ENCODE data around the gene TRIM9.

TRIM9 gene

DNA sequence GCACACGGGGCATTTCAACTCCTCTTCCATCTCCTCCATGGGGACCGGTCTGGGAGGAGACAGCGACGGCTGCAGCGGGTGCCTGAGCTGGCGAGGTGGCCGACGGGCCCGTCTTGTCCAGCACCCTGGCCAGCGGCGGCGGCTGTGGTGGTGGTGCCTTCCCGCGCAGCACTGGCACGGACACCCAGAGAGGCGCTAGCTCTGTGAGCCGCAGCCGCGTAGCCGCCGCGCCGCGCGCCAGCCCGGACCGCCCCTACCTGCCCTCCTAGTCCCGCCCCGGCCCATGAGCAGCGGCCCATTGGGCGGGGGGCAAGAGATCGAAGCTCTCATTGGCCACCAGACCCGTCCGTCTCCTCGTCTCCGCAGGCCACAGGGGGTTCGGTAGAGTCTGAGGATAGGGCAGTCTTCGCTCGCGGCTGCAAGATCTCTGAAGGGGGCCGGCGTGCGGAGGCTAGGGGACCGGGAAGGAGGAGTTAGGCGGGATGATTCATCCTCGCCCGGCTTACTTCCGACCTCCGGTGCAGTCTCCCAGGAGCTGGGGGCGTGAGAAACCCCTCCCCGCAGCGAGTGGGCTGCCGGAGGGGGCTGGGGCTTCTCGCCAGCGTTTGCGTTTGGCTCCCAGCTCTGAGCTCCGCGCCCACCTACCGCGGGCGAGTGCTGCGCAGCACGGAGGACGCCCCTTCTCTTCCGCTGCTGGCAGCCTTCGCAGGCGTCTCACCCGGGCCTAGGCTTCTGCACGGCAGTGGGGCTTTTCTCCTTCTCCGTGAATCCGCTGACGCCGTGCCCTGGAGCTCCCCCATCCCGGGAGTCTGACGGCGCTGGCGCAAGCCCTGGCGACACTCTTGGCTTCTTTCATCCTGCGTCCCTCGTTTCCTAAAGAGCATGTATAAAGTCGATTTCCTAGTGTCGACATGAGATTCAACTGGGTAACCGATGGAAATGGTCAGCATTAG lies at the start of gene TRIM9:
Gene TRIM9, minus strand, starts transcription at position 205 of the 953 bp plus-strand sequence. Its CDS starts 166 bp downstream, at position 39.
- TF ChIP-seq, protein P1, sequence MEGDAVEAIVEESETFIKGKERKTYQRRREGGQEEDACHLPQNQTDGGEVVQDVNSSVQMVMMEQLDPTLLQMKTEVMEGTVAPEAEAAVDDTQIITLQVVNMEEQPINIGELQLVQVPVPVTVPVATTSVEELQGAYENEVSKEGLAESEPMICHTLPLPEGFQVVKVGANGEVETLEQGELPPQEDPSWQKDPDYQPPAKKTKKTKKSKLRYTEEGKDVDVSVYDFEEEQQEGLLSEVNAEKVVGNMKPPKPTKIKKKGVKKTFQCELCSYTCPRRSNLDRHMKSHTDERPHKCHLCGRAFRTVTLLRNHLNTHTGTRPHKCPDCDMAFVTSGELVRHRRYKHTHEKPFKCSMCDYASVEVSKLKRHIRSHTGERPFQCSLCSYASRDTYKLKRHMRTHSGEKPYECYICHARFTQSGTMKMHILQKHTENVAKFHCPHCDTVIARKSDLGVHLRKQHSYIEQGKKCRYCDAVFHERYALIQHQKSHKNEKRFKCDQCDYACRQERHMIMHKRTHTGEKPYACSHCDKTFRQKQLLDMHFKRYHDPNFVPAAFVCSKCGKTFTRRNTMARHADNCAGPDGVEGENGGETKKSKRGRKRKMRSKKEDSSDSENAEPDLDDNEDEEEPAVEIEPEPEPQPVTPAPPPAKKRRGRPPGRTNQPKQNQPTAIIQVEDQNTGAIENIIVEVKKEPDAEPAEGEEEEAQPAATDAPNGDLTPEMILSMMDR (conservative IDR thresholded peaks at IDR 0.05; ENCODE audit: control insufficient read depth, insufficient read depth, low read depth, low read length), result no peak
- H3K4me3 ChIP-seq (ENCODE audit: control insufficient read depth, low read depth, low read length), result peak within 1 kb of the TSS; percentile 55

DNA sequence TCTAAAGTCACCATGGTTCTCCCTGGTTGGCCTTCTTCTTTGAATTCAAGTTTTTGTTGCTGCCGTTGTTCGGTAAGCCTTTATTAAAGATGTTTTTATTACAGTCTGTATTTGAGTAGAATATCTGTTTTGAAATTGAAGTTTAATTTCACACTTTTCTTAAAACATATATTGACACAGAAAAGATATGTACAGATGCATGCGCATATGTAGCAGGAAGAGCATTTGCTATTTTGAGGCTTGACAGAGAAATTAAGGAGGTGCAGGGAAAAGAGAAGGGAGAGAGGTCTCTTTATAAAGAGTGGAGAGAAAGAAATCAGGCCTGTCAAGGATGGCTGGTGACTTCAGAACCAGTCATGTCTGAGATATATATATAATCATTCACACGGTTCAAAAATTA lies 46.0 kb upstream of the TRIM9 start:
- no peak for DNase-seq (ENCODE audit: low read depth)
- TF ChIP-seq, protein P1 (conservative IDR thresholded peaks at IDR 0.05; ENCODE audit: control insufficient read depth, insufficient read depth, low read depth, low read length), result no peak
- H3K4me3 ChIP-seq (ENCODE audit: control insufficient read depth, low read depth, low read length), result no peak overlapping the region

More for the DNA sequence above, at the start of gene TRIM9:
- peak; percentile 94 for DNase-seq (ENCODE audit: low read depth)

DNA sequence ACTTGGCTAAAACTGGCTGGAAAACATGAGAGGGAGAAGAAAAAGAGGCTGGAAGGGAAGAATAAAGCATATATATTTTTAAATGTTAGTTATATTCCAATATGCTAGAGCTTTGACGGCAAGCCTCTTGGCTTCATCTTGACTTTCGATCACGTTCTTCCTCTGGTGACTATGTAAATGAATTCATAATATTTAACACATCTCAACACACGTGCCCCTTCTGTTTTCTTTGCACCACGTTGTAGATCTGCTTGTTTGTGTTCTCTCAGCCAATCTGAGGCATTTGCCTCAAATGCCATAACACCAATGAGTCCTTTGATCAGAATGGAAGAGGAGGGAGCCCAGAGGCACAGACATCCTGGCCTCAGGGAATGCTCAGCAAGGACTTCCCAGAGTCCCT lies 45.4 kb upstream of the TRIM9 start:
- TF ChIP-seq, protein P1 (conservative IDR thresholded peaks at IDR 0.05; ENCODE audit: control insufficient read depth, insufficient read depth, low read depth, low read length), result no peak
- DNase-seq (ENCODE audit: low read depth), result no peak
- H3K4me3 ChIP-seq (ENCODE audit: control insufficient read depth, low read depth, low read length), result no peak overlapping the region

DNA sequence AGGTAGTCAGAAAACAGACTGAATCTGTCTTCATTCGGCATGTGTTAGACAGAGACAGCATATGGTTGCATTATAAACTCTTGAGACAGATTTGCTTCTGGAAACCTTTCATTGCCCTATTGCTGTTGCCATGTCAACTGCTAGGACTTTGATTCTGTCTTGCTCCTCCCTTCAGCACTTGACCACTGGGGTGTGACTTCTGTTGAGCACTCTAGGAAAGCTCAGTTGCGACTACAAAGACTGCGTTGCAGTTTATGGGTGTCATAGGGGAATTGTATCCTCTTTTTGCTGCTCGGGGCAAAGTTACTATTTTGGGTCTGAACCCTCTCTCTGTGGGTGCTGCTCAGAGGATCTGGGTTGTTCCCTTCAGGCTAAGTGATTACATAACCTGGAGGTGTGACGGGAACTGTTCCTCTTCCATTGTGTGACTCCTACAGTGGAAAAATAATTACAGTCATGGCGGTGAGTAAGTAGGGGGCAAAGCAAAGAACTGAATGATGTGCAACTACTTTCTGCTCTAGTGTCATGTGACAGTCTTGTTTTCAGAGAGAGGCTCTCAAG lies 44.3 kb upstream of the TRIM9 start:
- TF ChIP-seq, protein P1 (conservative IDR thresholded peaks at IDR 0.05; ENCODE audit: control insufficient read depth, insufficient read depth, low read depth, low read length), result no peak
- peak; percentile 5 for DNase-seq (ENCODE audit: low read depth)
- H3K4me3 ChIP-seq (ENCODE audit: control insufficient read depth, low read depth, low read length), result no peak overlapping the region

DNA sequence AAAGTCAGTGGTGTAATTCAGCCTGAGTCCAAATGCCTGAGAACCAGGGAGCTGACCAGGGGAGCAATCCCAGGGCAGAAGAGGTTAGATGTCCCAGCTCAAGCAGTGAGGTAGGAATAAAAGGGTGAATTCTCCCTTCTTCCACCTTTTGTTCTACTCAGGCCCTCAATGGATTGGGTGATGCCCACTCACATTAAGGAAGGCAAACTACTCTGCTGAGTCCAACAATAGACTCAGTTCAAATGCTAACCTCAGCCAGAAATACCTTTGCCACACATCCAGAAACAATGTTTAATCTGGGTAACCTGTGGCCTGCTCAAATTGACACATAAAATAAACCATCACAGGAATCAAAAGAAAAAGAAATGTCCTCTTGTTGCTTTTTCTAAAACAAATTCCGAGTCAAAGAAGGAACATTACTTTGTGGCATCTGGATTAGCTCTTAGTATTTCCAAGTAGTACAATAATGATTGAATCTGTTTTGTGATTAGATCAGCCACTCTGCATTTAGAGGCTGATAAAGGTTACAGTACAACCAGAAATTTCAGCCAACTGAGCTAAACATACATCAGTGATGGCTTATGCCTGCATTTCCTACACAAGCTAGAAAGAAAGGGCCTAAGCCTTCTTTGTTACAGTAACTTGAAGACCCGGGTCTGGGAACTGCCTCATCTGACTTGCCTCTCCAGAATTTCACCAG lies 43.6 kb upstream of the TRIM9 start:
- TF ChIP-seq, protein P1 (conservative IDR thresholded peaks at IDR 0.05; ENCODE audit: control insufficient read depth, insufficient read depth, low read depth, low read length), result no peak
- DNase-seq (ENCODE audit: low read depth), result no peak
- no peak overlapping the region for H3K4me3 ChIP-seq (ENCODE audit: control insufficient read depth, low read depth, low read length)

DNA sequence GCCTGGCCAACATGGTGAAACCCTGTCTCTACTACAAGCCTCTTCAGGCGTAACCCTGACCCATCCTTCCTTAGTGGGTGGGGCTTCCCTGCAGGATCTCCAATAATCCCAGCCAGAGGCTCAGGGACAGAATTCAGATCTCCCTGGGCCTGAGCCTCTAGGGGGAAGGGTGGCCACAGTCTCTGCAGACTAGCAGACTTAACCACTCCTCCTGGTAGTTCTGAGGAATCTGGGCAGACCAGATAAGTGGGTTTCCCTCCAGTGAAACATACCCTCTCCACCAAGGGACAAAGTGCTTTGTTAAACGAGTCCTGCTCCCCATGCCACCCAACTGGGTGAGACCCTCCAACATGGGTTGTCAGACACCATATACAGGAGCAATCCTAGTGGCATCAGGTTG lies 36.6 kb upstream of the TRIM9 start:
- TF ChIP-seq, protein P1 (conservative IDR thresholded peaks at IDR 0.05; ENCODE audit: control insufficient read depth, insufficient read depth, low read depth, low read length), result no peak
- no peak overlapping the region for H3K4me3 ChIP-seq (ENCODE audit: control insufficient read depth, low read depth, low read length)
- no peak for DNase-seq (ENCODE audit: low read depth)
